NCI-H1694 treated with DMSO at 0.1 percent for 48 hours (cell line): Measurements from ENCODE around the gene TALDO1.
"Not testable (repeated sequence)": the region's sequence is repeated elsewhere in the genome, so short reads cannot be mapped to it uniquely, and the experiment has no call there.

Experiments
- DNase-seq: peaks from one replicate; lab custom pipeline; 2025; lab: John Stamatoyannopoulos, UW

TALDO1 gene

GRCh38 chr11:737366-737765 lies 9.9 kb upstream of the TALDO1 start:
- DNase-seq = no peak

GRCh38 chr11:737899-738298 lies 9.4 kb upstream of the TALDO1 start:
- not testable (repeated sequence) for DNase-seq

- no peak for DNase-seq
Measured at GRCh38 chr11:742156-742546, 5.1 kb upstream of the TALDO1 start.

- DNase-seq = no peak
Measured at GRCh38 chr11:742571-743201, 4.6 kb upstream of the TALDO1 start.

GRCh38 chr11:745428-745827 lies 1.8 kb upstream of the TALDO1 start:
- DNase-seq = no peak

GRCh38 chr11:746289-747157 lies 741 bp upstream of the TALDO1 start:
- DNase-seq = no peak

- no peak for DNase-seq
Measured at GRCh38 chr11:748007-748359, 719 bp downstream of the TALDO1 start.

- no peak for DNase-seq
Measured at GRCh38 chr11:749731-750130, 2.5 kb downstream of the TALDO1 start.

GRCh38 chr11:760236-760635 lies 13.0 kb downstream of the TALDO1 start:
- no peak for DNase-seq

- DNase-seq = no peak
Measured at GRCh38 chr11:761526-762108, 14.4 kb downstream of the TALDO1 start.

GRCh38 chr11:762421-763072 lies 15.3 kb downstream of the TALDO1 start:
- peak; percentile 85 for DNase-seq

GRCh38 chr11:763073-763463 lies 15.8 kb downstream of the TALDO1 start:
- no peak for DNase-seq

- no peak for DNase-seq
Measured at GRCh38 chr11:763549-764321, 16.5 kb downstream of the TALDO1 start.

- peak; percentile 50 for DNase-seq
Measured at GRCh38 chr11:764322-765024, 17.2 kb downstream of the TALDO1 start.

- DNase-seq = peak; percentile 26
Measured at GRCh38 chr11:765025-765801, 17.9 kb downstream of the TALDO1 start.

- DNase-seq = no peak
Measured at GRCh38 chr11:765802-766091, 18.5 kb downstream of the TALDO1 start.

GRCh38 chr11:766106-766935 lies 19.1 kb downstream of the TALDO1 start:
- no peak for DNase-seq

- no peak for DNase-seq
Measured at GRCh38 chr11:766936-767210, 19.6 kb downstream of the TALDO1 start.

- DNase-seq = no peak
Measured at GRCh38 chr11:767238-767637, 20.0 kb downstream of the TALDO1 start.
